LHCN-M2 (cell line): Measurements from ENCODE around the gene KRTAP4-2. TPM values are rescaled to one million over a fixed set of nuclear protein-coding genes. Genes with fewer than 3 reads are reported as not detected.
"Not testable (repeated sequence)": the region's sequence is repeated elsewhere in the genome, so short reads cannot be mapped to it uniquely, and the experiment has no call there.

Experiments
- DNase-seq: peaks from one replicate; pipeline ENCODE4 v3.0.0-alpha.2; 2012; ENCODE audit warnings: low read depth
- total RNA-seq: library from RNA; depleted of rRNA; stranded (reverse); fragments of >200 nt; gene quantifications from 2 replicates; pipeline ENCODE4 v1.2.3, GENCODE V29; 2014; rRNA removed

KRTAP4-2 gene
- total RNA-seq, 1 experiment from 2014 or later, result not detected

- DNase-seq, result no peak
Observed at GRCh38 chr17:41163828-41164227, 14.2 kb downstream of the KRTAP4-2 start.

DNA sequence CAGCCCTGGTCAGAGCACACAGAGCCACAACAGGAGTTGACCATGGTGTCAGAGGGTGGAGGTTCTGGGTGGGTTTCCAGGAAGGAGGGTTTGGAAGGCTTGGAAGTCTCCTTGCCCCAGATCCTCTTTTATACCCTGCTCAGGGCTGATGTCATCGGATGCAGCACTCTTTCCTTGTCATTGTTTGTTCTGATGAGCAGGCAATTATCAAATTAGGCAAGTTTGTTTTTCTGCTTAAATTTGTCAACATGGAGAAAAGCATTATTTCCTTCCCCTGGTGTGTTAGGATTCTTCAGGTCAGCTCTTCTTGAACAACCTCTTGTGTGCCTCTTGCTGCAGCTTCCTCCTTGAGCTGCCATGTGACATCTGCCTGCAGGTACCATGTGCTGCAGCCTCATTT is 17.4 kb downstream of the KRTAP4-2 start, which contains the start of gene KRTAP4-4:
Gene KRTAP4-4 (minus strand): TSS at position 101 of the 400 bp plus-strand sequence. CDS start 57 bp downstream, at position 44.
- DNase-seq, result no peak

GRCh38 chr17:41160190-41160589 is 17.8 kb downstream of the KRTAP4-2 start:
- DNase-seq, result not testable (repeated sequence)

- DNase-seq, result no peak
Observed at GRCh38 chr17:41153856-41154255, 24.2 kb downstream of the KRTAP4-2 start.

- DNase-seq, result no peak
Observed at GRCh38 chr17:41151525-41151924, 26.5 kb downstream of the KRTAP4-2 start.

GRCh38 chr17:41150026-41150425 is 28.0 kb downstream of the KRTAP4-2 start:
- no peak for DNase-seq

- DNase-seq, result no peak
Observed at GRCh38 chr17:41149652-41149985, 28.4 kb downstream of the KRTAP4-2 start, which contains the start of gene KRTAP4-5. TSS of gene KRTAP4-5 (minus strand) at chr17:41149825. CDS start at chr17:41149767, 58 bp downstream.

GRCh38 chr17:41148971-41149651 is 28.9 kb downstream of the KRTAP4-2 start:
- DNase-seq, result peak; percentile 10

GRCh38 chr17:41147531-41148204 is 30.4 kb downstream of the KRTAP4-2 start:
- no peak for DNase-seq

GRCh38 chr17:41145261-41145660 is 32.8 kb downstream of the KRTAP4-2 start:
- DNase-seq, result no peak

DNA sequence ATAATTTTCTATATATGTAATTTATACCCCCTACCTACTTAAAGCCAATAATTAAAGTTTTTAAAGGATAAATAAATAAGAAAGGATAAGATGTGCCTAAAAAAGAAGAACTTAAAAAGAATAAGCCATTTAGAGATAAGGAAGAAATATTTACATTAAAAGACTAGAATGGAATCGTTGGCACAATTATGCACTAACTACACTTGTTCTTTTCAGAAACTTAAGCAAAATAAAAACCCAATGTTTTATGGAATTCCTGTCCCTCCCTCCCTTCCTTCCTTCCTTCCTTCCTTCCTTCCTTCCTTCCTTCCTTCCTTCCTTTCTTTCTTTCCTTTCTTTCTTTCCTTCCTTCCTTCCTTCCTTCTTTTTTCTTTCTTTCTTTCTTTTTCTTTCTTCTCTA is 33.2 kb downstream of the KRTAP4-2 start:
- DNase-seq, result no peak

- no peak for DNase-seq
Observed at GRCh38 chr17:41141361-41141760, 36.7 kb downstream of the KRTAP4-2 start.

- DNase-seq, result peak; percentile 61
Observed at GRCh38 chr17:41140360-41141131, 37.5 kb downstream of the KRTAP4-2 start, which contains the start of gene KRTAP4-6. TSS of gene KRTAP4-6 (minus strand) at chr17:41140544. CDS start at chr17:41140487, 57 bp downstream.

DNA sequence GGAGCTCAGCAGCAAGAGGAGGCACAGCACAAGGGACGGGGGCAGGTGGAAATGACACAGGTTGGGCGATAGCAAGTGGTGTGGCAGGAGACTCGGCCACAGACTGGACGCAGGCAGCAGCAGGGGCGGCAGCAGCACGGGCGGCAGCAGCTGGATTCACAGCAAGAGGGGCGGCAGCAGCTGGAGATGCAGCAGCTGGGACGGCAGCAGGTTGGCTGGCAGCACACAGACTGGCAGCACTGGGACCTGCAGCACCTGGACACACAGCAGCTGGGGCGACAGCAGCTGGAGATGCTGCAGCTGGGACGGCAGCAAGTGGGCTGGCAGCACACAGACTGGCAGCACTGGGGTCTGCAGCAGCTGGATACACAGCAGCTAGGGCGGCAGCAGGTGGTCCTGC is 38.2 kb downstream of the KRTAP4-2 start:
- not testable (repeated sequence) for DNase-seq

- no peak for DNase-seq
Observed at GRCh38 chr17:41133880-41134735, 43.9 kb downstream of the KRTAP4-2 start.

- DNase-seq, result peak; percentile 37
Observed at GRCh38 chr17:41131979-41132378, 46.0 kb downstream of the KRTAP4-2 start.

Other genes starting within 250 kb of the KRTAP4-2 start
- gene KRT23, start 240.6 kb downstream of the KRTAP4-2 start, total RNA-seq, result not detected in 2 replicates
- not detected in 2 replicates for gene KRT39, start 211.3 kb downstream of the KRTAP4-2 start, total RNA-seq
- gene KRT40, start 193.9 kb downstream of the KRTAP4-2 start, total RNA-seq, result not detected in 2 replicates
- gene KRTAP3-3, start 184.1 kb downstream of the KRTAP4-2 start, total RNA-seq, result not detected in 2 replicates
- not detected in 2 replicates for gene KRTAP3-2, start 178.3 kb downstream of the KRTAP4-2 start, total RNA-seq
- gene KRTAP3-1, start 169.1 kb downstream of the KRTAP4-2 start, total RNA-seq, result not detected in 2 replicates
- 2.8 and 6.0 TPM in 2 replicates for gene KRTAP1-5, start 151.0 kb downstream of the KRTAP4-2 start, total RNA-seq
- not detected in 2 replicates for gene KRTAP1-4, start 148.0 kb downstream of the KRTAP4-2 start, total RNA-seq
- not detected in 2 replicates for gene KRTAP1-3, start 143.3 kb downstream of the KRTAP4-2 start, total RNA-seq
- not detected in 2 replicates for gene KRTAP1-1, start 136.8 kb downstream of the KRTAP4-2 start, total RNA-seq
- not detected in 2 replicates for gene KRTAP2-1, start 130.9 kb downstream of the KRTAP4-2 start, total RNA-seq
- not detected in 2 replicates for gene KRTAP2-2, start 123.0 kb downstream of the KRTAP4-2 start, total RNA-seq
- 0.80 and 3.4 TPM in 2 replicates for gene KRTAP2-3, start 118.1 kb downstream of the KRTAP4-2 start, total RNA-seq
- not detected in 2 replicates for gene KRTAP2-4, start 112.3 kb downstream of the KRTAP4-2 start, total RNA-seq
- gene KRTAP4-7, start 94.1 kb downstream of the KRTAP4-2 start, total RNA-seq, result not detected in 2 replicates
- gene KRTAP4-8, start 80.1 kb downstream of the KRTAP4-2 start, total RNA-seq, result not detected in 2 replicates
- not detected in 2 replicates for gene KRTAP4-16, start 76.0 kb downstream of the KRTAP4-2 start, total RNA-seq
- gene KRTAP4-9, start 72.8 kb downstream of the KRTAP4-2 start, total RNA-seq, result not detected in 2 replicates
- gene KRTAP4-11, start 59.8 kb downstream of the KRTAP4-2 start, total RNA-seq, result not detected in 2 replicates
- not detected in 2 replicates for gene KRTAP4-12, start 54.0 kb downstream of the KRTAP4-2 start, total RNA-seq
- not detected in 2 replicates for gene KRTAP4-6, start 37.7 kb downstream of the KRTAP4-2 start, total RNA-seq
- gene KRTAP4-5, start 28.4 kb downstream of the KRTAP4-2 start, total RNA-seq, result not detected in 2 replicates
- not detected in 2 replicates for gene KRTAP4-4, start 17.5 kb downstream of the KRTAP4-2 start, total RNA-seq
- not detected in 2 replicates for gene KRTAP4-3, start 10.0 kb downstream of the KRTAP4-2 start, total RNA-seq
- not detected in 2 replicates for gene KRTAP4-1, start 6.7 kb upstream of the KRTAP4-2 start, total RNA-seq
- gene KRTAP9-1, start 11.7 kb upstream of the KRTAP4-2 start, total RNA-seq, result not detected in 2 replicates
- not detected in 2 replicates for gene KRTAP9-2, start 48.4 kb upstream of the KRTAP4-2 start, total RNA-seq
- not detected in 2 replicates for gene KRTAP9-3, start 54.2 kb upstream of the KRTAP4-2 start, total RNA-seq
- not detected in 2 replicates for gene KRTAP9-8, start 59.8 kb upstream of the KRTAP4-2 start, total RNA-seq
- gene KRTAP9-4, start 71.5 kb upstream of the KRTAP4-2 start, total RNA-seq, result not detected in 2 replicates
- not detected in 2 replicates for gene KRTAP9-9, start 77.2 kb upstream of the KRTAP4-2 start, total RNA-seq
- not detected in 2 replicates for gene KRTAP9-6, start 87.2 kb upstream of the KRTAP4-2 start, total RNA-seq
- not detected in 2 replicates for gene KRTAP9-7, start 97.5 kb upstream of the KRTAP4-2 start, total RNA-seq
- not detected in 2 replicates for gene KRTAP29-1, start 124.6 kb upstream of the KRTAP4-2 start, total RNA-seq
- not detected in 2 replicates for gene KRTAP16-1, start 131.1 kb upstream of the KRTAP4-2 start, total RNA-seq
- not detected in 2 replicates for gene KRTAP17-1, start 137.5 kb upstream of the KRTAP4-2 start, total RNA-seq
- not detected in 2 replicates for gene KRT33A, start 172.6 kb upstream of the KRTAP4-2 start, total RNA-seq
- gene KRT33B, start 191.6 kb upstream of the KRTAP4-2 start, total RNA-seq, result not detected in 2 replicates
- 0.29 and 1.0 TPM in 2 replicates for gene KRT34, start 204.1 kb upstream of the KRTAP4-2 start, total RNA-seq
- not detected in 2 replicates for gene KRT31, start 219.4 kb upstream of the KRTAP4-2 start, total RNA-seq
- gene KRT37, start 246.4 kb upstream of the KRTAP4-2 start, total RNA-seq, result not detected in 2 replicates